8988T (cell line): Measurements from ENCODE around the gene PTPRN2.

Experiments used
- DNase-seq: peaks from one replicate; pipeline ENCODE4 v3.0.0; 2011

Gene PTPRN2

DNA sequence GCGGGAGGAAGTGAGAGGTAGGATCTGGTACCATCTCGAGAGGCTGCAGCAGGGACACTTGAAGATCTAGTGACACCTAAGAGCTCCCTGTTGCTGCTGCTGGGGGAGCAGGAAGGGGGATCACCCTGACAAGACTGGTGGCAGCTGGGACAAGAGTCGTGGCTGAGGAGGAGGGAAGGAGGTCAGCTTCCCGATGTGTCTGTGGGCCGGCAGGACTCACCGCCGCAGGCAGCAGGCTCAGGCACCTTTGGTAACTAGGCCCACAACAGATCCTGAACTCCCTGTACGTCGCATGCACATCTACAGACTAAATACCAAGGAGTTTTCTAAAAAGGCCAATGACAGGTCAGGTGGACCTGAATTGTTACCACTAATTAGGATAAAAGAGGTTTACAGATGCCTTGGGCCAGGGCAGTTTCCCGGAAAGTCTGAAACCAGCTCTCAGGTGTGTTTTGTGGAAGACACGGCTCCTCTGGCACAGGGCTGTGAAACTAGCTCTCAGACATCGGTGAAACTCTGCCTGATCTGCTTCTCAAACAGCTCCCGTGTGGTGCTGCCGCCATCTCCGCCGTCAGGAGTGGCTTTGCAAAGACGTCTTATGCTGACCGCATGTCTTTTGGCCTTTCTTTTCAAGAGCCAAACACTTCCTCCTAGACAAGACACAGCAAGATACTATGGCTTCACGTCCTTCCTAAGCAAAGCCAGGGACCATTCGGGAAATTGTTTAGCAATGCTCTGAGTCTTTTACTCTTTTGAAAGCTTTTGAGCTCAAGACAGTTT is 609.7 kb downstream of the PTPRN2 start:
- no peak for DNase-seq

DNA sequence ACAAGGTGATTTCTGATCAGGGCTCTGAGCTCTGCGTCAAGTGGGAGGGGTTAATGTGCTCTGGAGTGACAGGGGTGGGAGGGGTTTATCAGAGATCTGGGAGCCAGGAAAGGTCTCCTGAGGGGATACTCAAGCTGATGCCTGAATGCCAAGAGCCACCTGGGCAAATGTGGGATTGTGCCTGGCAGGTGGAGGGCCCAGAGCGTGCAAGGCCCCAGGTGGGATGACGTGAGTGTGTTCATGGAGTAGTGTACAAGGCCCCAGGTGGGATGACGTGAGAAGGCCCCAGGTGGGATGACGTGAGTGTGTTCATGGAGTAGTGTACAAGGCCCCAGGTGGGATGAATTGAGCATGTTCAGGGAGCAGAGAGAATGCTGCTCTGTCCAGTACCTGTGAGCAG is 610.3 kb downstream of the PTPRN2 start:
- no peak for DNase-seq

DNA sequence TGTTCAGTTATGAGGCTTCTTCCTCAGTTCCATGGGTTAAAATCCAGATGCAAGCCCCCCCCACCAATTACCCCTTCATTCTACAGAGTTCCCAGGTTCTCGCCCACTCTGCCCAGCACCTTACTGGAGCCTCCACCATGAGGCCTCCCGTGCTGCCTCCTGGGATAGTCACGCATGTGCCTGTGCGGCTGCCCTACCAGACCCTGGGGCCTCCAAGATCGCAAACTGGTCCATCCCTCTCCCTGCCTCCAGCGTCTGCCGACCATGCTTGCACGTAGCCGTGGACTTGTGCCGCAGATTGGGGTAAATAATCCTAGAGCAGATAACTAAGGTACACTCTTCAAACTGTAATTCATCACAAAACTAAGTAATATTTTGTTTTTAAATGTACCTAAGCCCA is 611.2 kb downstream of the PTPRN2 start:
- DNase-seq: no peak

DNA sequence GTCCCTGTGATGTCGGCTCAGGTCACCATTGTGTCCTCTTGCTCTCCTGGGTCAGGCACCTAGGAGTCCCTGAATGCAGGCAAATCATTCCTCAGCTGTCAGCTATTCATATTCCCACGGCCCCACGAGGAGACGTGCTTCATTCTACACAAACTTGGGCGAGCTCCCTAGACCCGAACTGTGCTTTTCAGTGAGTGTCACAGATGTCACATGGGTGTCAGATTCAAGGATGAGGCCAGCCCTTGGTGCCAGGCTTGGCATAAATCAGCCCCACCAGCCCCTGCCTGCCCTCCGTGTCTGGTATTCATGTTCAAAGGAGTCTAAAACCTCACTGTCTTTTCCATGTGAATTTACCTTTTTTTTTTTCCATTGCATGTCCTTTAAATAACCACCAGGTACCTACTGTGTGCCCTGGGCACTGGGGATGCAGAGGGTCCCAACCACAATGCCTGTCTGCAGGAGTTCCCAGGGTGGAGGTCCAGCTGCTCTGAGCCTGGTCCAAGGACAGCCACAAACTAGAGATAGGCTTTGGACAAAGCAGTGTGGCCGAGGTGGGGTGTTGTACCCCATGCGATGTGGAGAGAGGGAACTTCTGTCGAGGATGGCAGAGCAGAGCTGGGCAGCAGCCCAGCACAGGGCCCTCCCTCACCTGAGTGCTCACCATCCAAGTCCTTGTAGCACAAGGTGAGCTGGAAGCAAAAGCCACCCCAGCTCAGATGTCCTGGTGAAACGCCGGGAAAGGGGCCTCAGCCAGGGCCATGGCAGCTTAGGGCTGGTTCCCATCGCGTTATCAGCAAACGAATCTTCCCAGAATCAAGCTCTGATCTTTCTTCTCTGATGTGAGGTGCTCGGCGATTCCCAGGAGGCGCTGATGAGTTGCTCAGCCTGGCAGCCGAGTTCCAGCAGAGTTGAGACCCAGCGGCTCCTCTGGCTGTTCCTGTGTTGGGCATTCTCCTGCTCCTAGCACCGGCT is 611.9 kb downstream of the PTPRN2 start:
- DNase-seq: no peak

DNA sequence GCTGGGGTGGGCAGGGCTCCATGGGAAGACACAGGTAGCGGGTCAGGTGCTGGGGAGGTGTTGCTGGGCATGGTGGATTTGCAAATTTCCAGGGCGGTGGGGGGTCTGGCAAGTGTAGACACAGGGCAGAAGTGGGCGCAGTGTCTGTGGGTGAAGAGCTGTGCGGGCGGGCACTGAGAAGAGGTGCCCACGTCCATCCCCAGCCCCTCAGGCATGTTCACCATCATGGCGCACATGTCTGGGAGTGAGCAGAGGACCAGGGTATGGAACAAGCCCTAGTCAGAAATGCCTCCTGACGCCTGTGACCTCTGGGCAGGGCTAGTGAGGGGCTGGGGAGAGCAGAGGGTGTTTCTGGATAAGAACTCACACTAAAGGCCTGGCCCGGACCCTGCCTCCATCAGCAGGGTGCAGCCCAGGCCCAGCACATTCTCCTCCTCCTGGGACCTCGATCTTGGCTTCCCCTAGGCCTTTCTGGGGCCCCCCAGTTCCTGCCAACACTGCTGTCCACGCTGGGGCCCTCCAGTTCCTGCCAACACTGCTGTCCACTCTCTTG is 612.9 kb downstream of the PTPRN2 start:
- no peak for DNase-seq

DNA sequence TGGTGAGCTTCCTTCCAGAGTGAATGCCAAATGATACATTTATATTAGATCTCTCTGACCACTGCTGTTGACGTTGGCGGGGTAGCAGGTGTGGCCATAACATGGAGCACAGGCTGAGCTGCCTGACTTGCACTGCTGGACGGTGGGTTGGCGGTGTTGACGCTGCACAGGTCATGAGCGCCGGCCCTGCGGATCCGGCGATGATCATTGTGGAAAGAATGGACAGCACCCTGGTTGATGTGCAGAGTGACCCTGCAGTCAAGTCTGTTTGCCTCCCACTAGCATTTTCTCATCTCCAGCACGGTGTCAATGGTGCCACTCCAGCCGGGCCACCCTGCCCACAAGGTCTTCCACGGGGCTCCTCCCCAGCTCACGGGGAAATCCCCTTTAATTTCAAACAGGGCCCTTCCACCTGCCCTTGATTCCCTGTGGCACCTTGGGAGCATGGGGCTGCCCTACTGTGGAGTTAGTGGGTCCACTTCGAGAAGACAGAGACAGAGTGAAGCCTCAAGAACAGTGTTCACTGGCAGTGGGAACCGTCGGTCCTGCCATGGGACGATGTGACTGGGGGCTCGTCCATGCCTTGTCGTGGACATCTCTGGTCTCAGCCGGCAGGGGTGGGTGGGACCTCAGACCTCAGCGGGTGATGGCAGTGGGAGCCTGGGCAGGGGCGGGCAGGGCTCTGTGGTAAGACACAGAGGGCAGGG is 613.5 kb downstream of the PTPRN2 start:
- DNase-seq: no peak

DNA sequence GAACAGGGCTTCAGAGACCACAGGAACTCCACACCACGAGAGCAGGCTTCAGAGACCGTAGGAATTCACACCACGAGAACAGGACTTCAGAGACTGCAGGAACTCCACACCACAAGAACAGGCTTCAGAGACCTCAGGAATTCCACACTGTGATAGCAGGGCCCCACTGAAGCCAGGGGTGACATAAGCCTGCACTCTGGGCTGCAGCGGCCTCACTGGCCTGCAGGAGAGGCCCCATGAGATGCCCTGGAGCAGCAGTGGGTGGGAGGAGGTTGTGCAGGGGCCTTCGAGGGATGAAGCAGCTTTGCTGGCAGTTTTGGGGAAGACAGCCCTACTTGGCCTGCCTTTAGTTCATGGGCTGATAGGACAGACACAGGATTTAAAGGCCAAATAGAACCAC is 614.7 kb downstream of the PTPRN2 start:
- DNase-seq: no peak

DNA sequence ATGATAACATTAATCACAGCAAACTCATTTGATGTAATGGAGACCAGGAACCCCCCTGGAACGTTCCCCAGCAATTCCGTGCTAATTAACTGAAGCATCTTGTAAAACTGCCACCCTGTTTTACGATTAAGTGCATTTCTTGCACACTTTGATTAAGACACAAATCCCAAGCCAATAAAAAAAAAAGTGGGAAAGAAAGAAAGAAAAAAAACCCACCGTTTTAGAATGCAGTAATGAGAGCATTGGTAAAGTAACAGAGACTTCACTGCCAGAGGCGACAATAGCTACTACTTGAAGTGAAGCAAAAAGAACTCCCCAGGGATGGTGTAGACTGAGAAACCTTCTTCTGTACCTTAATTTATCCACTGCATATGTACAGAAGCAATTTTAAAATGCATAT is 616.1 kb downstream of the PTPRN2 start:
- no peak for DNase-seq

DNA sequence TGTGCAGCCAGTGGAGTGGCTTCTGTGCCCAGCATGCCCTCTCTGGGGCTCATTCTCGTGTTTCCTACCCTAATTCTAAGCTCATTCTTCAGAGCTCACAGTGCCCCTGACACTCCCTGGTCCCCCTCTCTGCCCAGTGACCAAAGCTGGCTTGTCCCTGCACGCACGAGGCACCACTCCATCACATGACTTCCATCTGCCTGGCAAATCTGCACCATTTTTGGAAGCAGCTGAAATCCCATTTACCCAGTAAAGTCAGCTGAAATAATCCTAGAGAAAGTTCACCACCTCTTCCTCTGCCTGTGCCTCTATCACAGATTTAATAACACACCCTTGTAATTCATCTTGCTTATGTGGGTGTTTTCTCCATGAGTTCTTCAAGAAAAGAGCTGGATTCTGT is 616.9 kb downstream of the PTPRN2 start:
- DNase-seq: no peak

DNA sequence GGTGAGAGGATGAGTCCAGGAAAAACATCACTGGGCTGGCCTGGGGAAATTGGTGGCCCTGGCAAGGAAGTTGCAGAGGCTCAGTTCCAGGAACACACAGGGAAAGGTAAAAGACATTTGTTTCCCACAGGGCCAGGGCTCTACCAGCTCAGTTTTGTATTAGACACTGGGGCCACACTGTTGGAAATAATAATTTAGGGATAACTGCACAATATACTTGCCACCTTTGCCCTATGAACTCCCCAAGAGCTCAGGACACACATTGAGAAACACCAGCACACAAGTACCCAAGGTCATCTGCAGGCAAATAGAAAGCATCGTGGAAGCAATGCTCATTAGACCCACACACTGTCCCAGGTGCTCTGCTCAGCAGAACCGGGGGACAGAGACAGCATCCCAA is 617.6 kb downstream of the PTPRN2 start:
- DNase-seq: no peak

DNA sequence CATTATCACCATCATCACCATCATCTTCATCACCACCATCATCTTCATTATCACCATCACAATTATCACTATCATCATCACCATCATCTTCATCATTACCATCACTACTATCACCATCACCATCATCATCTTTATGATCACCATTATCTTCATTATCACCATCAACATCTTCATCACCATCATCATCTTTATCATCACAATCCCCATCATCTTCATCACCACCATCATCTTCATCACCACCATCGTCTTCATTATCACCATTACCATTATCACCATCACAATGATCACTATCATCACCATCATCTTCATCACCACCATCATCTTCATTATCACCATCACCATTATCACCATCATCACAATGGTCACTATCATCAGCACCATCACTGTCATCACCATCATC is 621.1 kb downstream of the PTPRN2 start:
- no peak for DNase-seq

DNA sequence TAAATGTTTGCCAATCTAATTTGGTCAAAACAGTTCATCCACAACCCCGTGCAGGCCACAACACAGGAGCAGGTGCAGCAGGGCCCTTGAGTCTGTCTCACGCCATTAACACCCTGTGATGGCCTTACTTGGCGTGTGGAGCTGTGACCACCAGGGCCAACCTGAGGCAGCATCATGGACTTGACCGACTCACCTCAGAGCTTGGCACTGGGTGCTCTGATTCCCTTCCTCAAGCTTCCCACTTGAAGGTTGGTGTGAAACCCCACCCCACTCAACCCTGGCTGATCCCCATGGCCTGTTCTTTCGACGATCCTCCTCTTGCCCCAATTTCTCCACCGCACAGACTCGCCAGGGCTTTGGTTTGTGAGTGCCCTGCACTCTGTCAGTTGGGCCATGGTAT is 623.1 kb downstream of the PTPRN2 start:
- DNase-seq: no peak

DNA sequence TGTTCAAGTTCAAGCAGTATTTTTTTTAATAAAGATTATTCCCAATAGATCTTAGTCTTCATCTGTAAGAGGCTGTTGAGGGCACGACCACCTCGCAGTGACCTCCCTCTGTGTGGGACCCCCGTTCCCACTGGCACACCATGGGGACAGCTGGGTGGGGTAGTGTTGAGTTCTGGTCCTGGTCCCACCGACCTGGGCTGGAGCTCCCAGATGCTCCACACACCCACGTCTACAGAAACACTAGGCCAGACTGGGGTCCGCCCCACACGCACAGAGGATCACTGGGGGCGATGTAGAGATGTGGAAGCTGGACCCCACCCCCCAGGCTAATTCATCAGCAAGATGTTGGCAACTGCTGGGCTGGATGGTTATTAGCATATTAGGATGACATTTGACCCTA is 623.6 kb downstream of the PTPRN2 start:
- DNase-seq: no peak

DNA sequence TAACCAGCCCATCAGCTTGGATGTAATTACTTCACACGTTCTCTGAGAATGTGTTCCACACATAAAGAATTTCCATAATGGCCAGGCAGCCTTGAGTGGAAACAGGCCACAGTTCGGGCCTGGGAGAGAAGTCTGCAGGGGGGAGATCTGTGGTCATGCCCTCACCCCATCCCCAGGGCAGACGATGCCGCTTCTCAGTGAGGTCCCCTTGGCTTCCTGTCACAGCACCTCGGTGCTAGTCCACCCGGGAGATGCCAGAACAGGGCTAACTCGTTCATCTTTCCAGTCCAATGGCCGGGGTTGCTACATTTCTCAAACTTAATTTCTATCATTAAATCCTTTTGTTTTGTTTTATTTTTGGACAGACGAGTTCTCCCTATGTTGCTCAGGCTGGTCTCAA is 624.1 kb downstream of the PTPRN2 start:
- no peak for DNase-seq

DNA sequence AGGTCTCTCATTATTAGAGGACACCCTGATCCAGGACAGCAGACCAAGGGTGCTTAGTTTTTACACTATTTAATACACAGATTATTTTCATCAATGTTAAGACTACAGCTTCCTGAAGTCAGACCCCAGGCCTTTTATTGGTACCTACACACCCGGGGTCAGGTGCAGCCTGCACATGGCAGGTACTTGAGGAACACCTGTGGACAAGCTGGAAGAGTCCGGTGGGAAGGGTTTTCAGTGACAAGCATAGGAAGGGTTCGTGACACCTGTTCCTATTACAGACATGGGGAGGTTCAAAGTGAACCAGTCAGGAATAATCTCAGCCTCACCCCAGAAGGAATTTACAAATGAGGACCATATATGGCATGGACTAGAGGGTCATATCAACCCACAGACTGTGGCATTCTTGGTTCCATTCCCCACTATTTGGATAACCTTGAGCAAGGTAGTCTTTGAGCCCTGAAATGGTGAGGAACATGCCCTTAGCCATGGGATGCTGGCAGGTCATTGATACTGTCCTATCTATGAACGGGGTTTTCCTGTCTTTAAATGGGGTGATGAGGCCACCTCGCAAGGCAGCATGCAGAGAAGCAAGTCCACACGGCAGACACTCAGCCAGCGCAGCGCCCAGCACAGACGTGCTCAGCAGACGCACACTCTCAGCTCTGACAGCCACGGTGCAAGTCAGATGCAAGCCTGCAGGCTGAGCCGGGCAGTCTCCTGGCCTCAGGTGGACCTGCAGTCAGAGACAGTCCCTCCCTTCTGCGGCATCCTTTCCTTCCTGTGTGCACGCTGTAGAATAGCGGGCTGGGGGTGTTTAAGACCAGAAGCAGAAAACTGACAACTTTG is 624.9 kb downstream of the PTPRN2 start:
- no peak for DNase-seq

DNA sequence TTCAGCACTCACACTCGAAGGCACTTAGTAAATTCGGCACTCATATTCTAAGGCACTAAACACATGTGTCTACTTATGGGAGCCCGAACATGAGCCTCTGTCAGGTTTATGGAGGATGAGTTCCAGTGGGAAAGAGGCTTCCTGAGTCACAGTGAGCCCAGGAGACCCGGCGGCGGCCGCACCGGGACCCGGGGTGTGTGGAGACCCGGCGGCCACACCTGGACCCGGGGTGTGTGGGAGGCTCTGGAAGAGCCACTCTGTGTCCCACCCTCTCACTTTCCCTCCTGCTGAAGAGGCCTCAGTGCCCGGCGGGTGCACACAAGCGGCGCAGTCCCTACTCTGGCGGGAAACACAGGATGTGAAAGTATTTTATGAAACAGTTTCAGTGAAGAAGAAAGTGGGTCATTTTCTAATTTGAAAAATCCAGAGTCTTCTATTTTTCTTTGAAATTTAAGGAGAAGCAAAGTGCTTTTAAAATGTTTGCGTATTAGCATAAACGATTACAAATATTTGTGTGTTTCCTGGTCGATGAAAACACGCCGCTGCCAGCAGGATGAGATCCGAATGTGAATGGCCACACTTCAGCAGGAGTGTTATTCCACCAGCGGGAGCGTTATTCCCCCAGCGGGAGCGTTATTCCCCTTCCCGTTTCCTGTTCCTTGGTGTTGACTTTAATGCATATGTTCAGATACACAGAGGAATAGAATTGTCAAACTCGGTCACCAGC is 625.7 kb downstream of the PTPRN2 start:
- DNase-seq: no peak

DNA sequence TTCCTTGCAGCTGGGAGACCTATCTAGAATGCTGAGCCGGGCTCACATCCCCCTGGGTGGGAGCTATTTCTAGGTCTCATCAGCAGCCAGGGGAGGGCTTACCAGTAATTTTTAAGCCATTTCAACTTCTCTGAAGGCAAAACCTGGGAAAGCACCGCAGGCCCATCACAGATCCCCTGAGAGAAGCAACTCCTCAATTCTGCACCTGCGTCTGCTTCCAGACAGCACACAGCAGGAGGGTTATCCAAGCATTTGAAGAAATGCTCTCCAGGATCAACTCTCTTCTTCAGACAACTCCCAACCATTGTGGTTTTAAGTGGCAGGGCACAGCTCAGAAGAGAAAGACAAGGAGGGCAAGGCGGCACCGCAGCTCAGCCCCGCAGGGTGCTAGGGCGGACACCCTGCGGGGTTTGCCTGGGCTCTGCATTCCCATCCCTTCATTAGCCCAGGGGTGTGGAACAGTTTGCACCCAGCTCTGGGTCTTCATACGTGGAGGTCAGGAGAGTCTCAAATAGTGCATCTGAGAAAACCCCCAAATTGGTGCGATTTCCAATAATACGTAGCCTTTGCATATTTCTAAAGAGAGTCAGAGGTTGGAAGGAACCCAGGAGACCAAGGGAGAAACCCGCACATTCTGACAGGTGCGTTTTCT is 632.1 kb downstream of the PTPRN2 start:
- no peak for DNase-seq

DNA sequence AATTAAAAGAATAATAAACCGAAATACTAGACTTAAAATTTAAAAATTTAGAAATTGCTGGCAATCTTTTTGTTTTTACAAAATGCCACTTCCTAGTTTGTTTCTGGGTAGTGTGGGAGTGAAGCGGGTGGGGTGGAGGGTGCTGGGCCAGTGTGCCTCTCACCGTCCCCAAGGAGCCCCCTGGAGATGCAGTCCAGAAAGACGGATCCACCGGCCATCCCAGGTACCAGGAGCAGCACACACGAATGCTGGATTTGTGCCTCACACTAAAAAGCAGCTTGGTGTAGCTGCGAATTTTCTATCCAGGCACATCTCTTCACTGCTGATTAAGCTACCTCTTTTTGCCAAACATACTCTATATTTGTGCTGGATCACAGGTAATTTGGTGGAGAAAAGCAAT is 632.7 kb downstream of the PTPRN2 start:
- no peak for DNase-seq

DNA sequence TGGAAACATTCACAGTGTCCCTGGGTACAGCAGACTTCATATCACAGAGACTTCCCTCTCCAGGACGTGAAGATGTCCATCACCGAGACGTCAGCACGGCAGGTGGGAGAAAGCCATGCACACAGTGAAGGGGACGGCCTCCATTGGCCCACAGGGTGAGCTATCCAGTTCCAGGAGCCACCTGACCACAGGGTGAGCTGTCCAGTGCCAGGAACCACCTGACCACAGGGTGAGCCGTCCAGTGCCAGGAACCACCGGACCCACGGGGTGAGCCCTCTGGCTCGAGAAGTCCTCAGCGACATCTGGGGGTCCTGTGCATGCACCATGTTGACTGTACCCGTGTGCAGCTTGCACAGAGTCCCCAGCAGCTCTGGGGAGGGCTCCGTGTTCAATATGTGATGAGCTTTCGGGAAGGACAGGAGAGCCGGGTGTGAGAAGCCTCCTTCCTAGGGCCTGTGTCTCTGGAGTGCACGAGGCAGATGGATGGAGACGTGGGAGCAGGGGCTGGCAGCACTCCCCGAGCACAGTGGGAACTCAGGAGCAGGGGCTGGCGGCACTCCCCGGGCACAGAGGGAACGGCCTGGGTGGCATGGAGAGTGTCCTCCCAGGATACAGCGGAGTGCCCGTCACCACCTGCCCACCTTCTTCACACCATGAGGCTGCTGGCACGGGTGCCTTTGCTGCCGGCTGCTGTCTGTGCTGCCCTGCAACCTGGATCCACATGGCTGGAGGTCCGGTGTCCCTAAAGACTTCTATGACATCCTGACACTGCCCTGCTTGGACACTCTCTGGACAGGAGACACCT is 634.6 kb downstream of the PTPRN2 start:
- no peak for DNase-seq

DNA sequence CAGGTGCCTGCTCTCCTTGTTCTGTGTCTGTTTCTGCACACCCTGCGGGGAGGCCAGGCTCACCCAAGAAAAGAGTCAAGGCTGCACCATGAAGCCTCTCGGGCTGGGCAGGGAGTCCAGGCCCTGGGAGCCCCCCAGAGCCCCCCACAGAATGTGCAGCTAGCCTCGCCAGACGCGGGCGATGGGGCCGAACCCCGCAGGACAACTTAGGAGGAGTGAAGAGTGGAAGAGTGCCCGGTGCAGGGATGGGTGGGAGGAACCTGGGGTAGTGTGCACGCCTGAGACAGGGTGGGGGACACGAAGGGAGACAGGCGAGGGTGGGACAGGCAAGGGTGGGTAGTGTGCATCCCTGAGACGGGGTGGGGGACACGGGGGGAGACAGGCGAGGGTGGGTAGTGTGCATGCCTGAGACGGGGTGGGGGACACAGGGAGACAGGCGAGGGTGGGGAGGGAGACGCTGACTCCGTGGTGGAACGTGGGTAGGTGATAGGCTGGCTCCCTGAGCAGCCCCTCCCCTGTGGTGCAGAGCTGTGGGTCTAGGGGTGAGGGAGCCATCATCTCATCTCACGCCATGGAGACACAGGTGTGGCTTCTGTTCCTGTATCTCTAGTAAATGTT is 635.5 kb downstream of the PTPRN2 start:
- DNase-seq: no peak
